Activated naive CD4-positive, alpha-beta T cell treated with anti-CD3 and anti-CD28 coated beads for 36 hours (primary cell): ENCODE data around the gene CERS5. TPM values are rescaled to one million over a fixed set of nuclear protein-coding genes. Genes with fewer than 3 reads are reported as not detected.

Experiments used
- CTCF ChIA-PET: fragments of 350-600 bp; sonication (Branson Sonifier 250); formaldehyde crosslinking; loops from one replicate; lab custom pipeline; 2021; ENCODE audit warnings: antibody characterized with exemption; lab: Charles Lee
- DNase-seq: peaks from one replicate; pipeline ENCODE4 v3.0.0-alpha.2; 2020
- H3K27ac Mint-ChIP-seq: one replicate; pipeline ENCODE4 v1.8.0; 2021; ENCODE audit warnings: mild to moderate bottlenecking, mixed read lengths
- H3K27me3 Mint-ChIP-seq: one replicate; pipeline ENCODE4 v1.8.0; 2021; ENCODE audit warnings: low read depth, mixed read lengths
- H3K36me3 Mint-ChIP-seq: one replicate; pipeline ENCODE4 v1.8.0; 2021; ENCODE audit warnings: low read depth, mixed read lengths
- H3K4me1 Mint-ChIP-seq: one replicate; pipeline ENCODE4 v1.8.0; 2021; ENCODE audit warnings: low read depth, mixed read lengths
- H3K4me3 Mint-ChIP-seq: one replicate; pipeline ENCODE4 v1.8.0; 2021; ENCODE audit warnings: mild to moderate bottlenecking, moderate library complexity, mixed read lengths
- H3K9me3 Mint-ChIP-seq: one replicate; pipeline ENCODE4 v1.8.0; 2021; ENCODE audit warnings: mixed read lengths
- intact Hi-C: fragments of 100-400 bp; cut with micrococcal nuclease; formaldehyde crosslinking; loops from one replicate; pipeline ENCODE4 v1.15.1; 2023
- total RNA-seq, 2 experiments: library from RNA; stranded (reverse); gene quantifications; one replicate each; pipeline ENCODE4 v1.2.3, GENCODE V29; 2021

Gene CERS5
- total RNA-seq, 2 experiments from 2014 or later: 32.6 to 33.6 TPM

DNA sequence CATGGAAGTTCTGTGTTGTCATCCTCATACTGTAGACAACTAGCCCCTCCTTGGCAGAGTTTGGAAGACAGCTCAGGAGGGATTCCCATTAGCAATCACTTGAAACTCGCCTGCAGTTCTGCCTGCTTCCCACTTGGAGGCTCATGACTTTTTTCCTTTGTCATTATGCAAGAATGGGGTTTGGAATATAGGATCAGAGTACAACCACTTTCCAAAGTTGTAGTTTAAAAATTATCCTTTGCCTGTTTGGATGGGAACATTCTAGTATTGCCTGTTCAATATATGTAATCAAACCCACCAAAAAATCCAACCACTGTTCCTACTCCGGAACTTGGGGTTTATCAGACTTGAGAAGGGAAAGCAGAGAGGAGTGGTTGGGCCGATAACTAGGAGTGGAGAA, 65.5 kb downstream of the CERS5 start:
- peaks cover 2% of the 10 kb centered on the region for H3K4me1 Mint-ChIP-seq
- no peak overlapping the region for H3K4me3 Mint-ChIP-seq
- H3K27ac Mint-ChIP-seq: no peak overlapping the region
- H3K36me3 Mint-ChIP-seq: peaks cover 12% of the 10 kb centered on the region
- intact Hi-C loops: no loop called here
- no peak for DNase-seq
- H3K27me3 Mint-ChIP-seq: no peaks in the 10 kb centered on the region
- CTCF ChIA-PET: interaction anchor here (4.0 kb wide), 1 partner anchor 10 kb away, joined by 24 read pairs; the partner anchor contains the start of gene COX14
- no peaks in the 10 kb centered on the region for H3K9me3 Mint-ChIP-seq

DNA sequence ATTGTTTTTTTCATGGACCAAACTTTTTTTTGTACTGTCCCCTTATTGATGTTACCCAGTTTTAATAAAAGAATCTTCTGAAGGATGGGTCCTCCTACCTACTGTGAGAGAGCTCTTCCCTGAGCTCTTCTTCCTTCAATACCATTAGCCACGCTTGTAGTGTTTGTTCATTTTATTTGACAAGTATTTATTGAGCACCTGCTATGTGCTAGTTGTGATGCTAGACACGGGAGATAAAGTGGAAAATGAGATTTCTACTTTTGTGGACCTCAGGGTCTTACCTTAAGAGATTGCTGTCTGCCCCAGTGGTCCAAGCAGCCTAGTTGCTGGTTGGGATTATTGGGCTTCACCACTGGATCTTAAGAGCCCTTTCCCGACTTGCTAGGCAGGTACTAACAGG, 66.6 kb downstream of the CERS5 start:
- Mint-ChIP-seq H3K4me1 (peaks cover 2% of the 10 kb centered on the region), H3K27ac (no peak overlapping the region), H3K27me3 (no peaks in the 10 kb centered on the region), H3K9me3 (no peaks in the 10 kb centered on the region), H3K36me3 (peaks cover 23% of the 10 kb centered on the region), H3K4me3 (no peak overlapping the region)
- intact Hi-C loops: no loop called here
- no peak for DNase-seq
- CTCF ChIA-PET: interaction anchor here (0.8 to 4.0 kb wide), 3 partner anchors 11 to 106 kb away, joined by 3 to 24 read pairs (median 3); partner anchors contain the start of gene COX14

DNA sequence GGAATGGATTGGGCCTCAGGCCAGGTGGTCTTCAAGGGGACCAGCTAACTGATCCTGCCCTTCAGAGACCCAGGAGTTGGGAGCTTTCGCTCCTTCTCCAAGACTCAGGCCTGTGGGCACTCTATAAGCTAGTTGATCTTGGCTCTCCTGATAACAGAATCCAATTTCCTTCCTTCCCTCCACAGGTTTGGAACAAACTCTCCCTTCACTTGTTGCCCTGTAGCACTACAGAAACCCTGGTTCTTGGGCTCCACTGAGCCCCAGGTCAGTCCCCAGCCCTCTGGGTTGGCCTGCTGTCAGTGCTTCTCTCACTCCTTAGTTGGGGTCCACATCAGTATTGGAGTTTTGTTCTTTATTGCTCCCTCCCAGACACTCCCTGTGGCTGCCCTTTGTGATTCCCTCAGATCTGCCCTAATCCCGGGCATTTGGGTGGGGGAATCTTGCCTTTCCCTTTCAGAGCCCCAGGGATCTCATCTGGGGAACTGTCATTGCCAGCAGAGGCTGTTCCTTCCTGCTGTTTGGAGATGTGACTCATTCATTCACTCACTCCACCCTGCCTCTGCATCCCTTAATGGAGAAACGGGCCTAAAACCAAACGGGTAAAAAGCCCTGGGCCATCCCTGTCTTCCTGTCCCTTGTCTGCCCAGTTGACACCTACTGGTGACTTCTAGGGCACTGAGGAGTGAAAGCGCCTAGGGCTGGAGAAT, 67.7 kb downstream of the CERS5 start:
- Mint-ChIP-seq H3K4me3 (no peak overlapping the region), H3K27me3 (no peaks in the 10 kb centered on the region), H3K36me3 (peaks cover 30% of the 10 kb centered on the region), H3K9me3 (no peaks in the 10 kb centered on the region), H3K27ac (no peak overlapping the region), H3K4me1 (peaks cover 2% of the 10 kb centered on the region)
- no peak for DNase-seq
- intact Hi-C loops: no loop called here
- CTCF ChIA-PET: interaction anchor here (0.6 to 4.0 kb wide), 2 partner anchors 12 to 23 kb away, joined by 5 to 24 read pairs; partner anchors contain the start of gene COX14

DNA sequence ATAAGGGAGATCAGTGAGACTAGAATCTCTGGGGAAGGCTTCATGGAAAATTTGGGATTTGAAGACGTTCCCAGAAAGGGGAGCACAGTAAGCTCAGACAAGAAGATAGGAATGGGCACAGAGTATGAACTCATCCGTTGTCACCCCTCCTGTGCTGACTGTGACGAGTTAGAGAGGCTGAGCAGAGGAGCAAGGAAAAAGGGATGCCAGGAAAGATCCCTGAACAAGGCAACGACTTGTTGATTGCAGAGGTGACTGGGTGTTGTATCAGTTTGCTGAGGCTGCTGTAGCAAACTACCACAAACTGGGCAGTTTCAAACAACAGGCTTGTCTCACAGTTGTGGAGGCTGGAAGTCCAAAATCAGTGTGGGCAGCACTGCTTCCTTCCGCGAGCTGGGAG, 69.2 kb downstream of the CERS5 start:
- Mint-ChIP-seq H3K27me3 (no peaks in the 10 kb centered on the region), H3K9me3 (no peaks in the 10 kb centered on the region), H3K4me1 (no peaks in the 10 kb centered on the region), H3K36me3 (peaks cover 35% of the 10 kb centered on the region), H3K4me3 (no peak overlapping the region), H3K27ac (no peak overlapping the region)
- intact Hi-C loops: no loop called here
- DNase-seq: no peak
- CTCF ChIA-PET: interaction anchor here (1.0 to 3.5 kb wide), 2 partner anchors 13 to 83 kb away, joined by 3 to 16 read pairs; partner anchors contain the start of gene COX14

DNA sequence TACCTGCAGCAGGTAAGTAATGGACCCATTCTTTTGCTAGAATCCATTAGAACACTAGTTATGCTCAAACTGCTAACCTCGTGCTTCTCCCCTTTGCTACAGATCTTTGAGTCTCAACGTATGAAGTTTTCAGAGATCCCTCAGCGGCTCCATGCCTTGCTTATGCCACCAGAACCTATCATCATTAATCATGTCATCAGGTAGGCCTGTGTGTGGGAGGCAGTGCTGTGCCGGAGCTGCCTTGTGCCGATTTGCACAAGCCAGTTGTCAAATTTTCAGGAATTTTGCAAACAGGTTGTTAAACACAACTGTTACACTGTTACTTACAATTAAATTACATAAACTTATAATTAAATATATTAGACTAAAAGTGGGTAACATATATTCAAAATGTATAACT, 76.8 kb downstream of the CERS5 start:
- DNase-seq: no peak
- intact Hi-C loops: no loop called here
- Mint-ChIP-seq H3K4me1 (peaks cover 34% of the 10 kb centered on the region), H3K27ac (no peak overlapping the region), H3K27me3 (no peaks in the 10 kb centered on the region), H3K9me3 (no peaks in the 10 kb centered on the region), H3K36me3 (peaks cover 33% of the 10 kb centered on the region), H3K4me3 (no peak overlapping the region)
- CTCF ChIA-PET: interaction anchor here (0.6 to 5.6 kb wide), 12 partner anchors 10 to 343 kb away, joined by 3 to 60 read pairs (median 4); partner anchors contain the start of genes CERS5 and COX14

DNA sequence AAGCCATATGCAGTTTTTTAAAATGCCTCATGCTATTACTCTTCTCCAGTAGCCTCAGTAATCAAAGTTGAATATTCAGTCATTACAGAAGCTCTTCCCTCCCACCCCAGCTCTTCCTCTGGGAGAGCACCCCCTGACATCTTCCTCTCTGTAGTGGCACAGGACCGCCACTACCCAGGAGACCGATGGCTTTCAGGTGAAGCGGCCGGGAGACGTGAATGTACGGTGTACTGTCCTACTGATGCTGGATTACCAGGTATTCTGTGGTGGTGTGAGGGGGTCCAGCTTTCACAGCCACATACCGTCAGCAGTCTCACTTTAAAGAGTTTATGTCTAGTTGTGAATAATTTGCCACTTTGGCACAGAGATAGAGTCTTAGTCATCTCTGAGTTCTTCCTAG, 77.4 kb downstream of the CERS5 start:
- Mint-ChIP-seq H3K9me3 (no peaks in the 10 kb centered on the region), H3K27me3 (no peaks in the 10 kb centered on the region), H3K27ac (no peak overlapping the region), H3K36me3 (peaks cover 28% of the 10 kb centered on the region), H3K4me3 (no peak overlapping the region), H3K4me1 (peaks cover 34% of the 10 kb centered on the region)
- CTCF ChIA-PET: interaction anchor here (0.6 to 5.6 kb wide), 19 partner anchors 11 to 342 kb away, joined by 3 to 60 read pairs (median 3); partner anchors contain the start of genes CERS5, COX14 and GPD1
- intact Hi-C loops: loop anchor here (5.0 kb wide), 1 partner anchor 43 kb away; no protein-coding TSS in a partner anchor
- no peak for DNase-seq

DNA sequence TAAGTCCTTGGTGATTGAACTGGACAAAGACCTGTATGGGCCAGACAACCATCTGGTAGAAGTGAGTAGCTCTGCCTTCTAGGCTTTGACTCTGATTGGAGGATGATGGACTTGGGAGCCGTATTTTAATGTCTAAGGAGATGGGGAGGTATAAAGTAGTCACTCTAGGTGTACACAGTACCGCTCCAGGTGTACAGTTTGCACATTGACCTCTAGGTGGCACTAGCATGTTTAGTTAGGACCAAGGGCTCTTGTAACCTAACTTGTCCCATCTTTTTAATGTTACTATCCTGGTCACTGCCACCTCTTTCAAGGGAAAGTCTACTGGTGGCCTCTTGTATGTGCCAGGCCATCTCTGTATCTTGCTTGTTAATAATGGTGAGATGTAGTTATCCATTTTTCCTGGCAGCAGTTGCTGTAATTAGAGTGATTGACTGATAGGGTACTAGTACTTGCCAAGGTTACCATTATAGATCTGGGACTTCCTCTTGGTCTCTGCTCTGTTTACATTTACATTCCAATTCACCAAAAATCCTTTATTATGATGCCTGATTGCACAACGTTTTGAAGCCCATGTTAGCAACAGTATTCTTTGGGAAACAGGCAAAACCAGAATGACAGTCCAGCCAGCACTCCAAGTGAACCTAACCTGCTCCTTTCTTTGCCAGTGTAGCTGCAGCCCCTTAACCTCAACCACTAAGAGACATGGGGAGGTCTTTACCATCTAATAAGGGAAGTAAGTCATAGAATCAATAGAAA, 78.4 kb downstream of the CERS5 start:
- CTCF ChIA-PET: interaction anchor here (0.7 to 5.6 kb wide), 21 partner anchors 8 to 271 kb away, joined by 3 to 60 read pairs (median 4); partner anchors contain the start of genes CERS5, COX14 and GPD1
- Mint-ChIP-seq H3K9me3 (no peaks in the 10 kb centered on the region), H3K27ac (peak overlapping the region; percentile 81), H3K27me3 (no peaks in the 10 kb centered on the region), H3K4me1 (peaks cover 37% of the 10 kb centered on the region), H3K4me3 (no peak overlapping the region), H3K36me3 (peaks cover 22% of the 10 kb centered on the region)
- intact Hi-C loops: loop anchor here (1.0 to 5.0 kb wide), 2 partner anchors 44 to 87 kb away; no protein-coding TSS in a partner anchor
- DNase-seq: peak; percentile 79

DNA sequence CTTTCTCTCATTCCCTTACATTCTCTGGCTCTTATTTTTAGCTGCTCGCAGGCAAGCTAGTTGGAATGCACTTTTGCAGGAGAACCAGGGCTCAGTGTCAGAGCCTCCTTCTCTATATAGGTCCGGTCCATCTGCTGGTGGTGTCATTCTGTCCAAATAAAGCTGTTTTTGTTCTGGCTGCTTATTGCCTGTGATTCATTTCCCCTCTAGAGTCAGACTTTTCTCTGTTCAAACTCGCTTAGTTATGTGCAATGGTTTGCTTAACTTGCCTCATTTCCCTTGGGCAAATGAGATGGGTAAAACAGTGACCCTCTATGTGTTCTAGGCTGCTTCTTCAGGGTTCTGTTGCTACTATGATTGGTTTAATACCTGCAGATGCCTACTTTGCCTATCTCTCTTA, 79.2 kb downstream of the CERS5 start:
- H3K9me3 Mint-ChIP-seq: no peaks in the 10 kb centered on the region
- CTCF ChIA-PET: interaction anchor here (0.7 to 5.6 kb wide), 19 partner anchors 8 to 272 kb away, joined by 3 to 60 read pairs (median 4); partner anchors contain the start of genes CERS5, COX14 and GPD1
- H3K27ac Mint-ChIP-seq: peak overlapping the region; percentile 81
- DNase-seq: no peak
- intact Hi-C loops: loop anchor here (1.0 to 5.0 kb wide), 2 partner anchors 44 to 87 kb away; no protein-coding TSS in a partner anchor
- H3K27me3 Mint-ChIP-seq: no peaks in the 10 kb centered on the region
- peak overlapping the region; percentile 37 for H3K4me3 Mint-ChIP-seq
- peaks cover 22% of the 10 kb centered on the region for H3K36me3 Mint-ChIP-seq
- H3K4me1 Mint-ChIP-seq: peaks cover 40% of the 10 kb centered on the region

DNA sequence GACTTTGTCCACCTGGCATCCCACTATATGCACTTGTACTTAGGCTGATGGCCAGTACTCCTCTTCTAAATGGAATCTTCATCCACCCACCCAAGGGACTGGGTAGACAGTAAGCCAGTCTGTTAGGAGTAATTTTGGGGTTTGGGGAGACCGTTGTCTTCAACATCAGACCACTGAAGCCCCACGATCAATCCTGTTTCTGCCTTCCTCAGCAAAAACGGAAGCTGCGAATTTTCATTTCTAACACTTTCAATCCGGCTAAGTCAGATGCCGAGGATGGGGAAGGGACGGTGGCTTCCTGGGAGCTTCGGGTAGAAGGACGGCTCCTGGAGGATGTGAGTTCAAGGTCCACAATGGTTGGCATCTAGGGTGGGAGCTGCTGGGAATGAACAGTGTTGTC, 80.0 kb downstream of the CERS5 start:
- intact Hi-C loops: loop anchor here (5.0 kb wide), 1 partner anchor 45 kb away; no protein-coding TSS in a partner anchor
- Mint-ChIP-seq H3K27me3 (no peaks in the 10 kb centered on the region), H3K4me1 (peaks cover 40% of the 10 kb centered on the region), H3K36me3 (peaks cover 22% of the 10 kb centered on the region), H3K4me3 (no peak overlapping the region), H3K9me3 (no peaks in the 10 kb centered on the region), H3K27ac (peak overlapping the region; percentile 81)
- CTCF ChIA-PET: interaction anchor here (0.6 to 5.6 kb wide), 13 partner anchors 17 to 272 kb away, joined by 3 to 60 read pairs (median 4); partner anchors contain the start of genes CERS5 and COX14
- DNase-seq: no peak

DNA sequence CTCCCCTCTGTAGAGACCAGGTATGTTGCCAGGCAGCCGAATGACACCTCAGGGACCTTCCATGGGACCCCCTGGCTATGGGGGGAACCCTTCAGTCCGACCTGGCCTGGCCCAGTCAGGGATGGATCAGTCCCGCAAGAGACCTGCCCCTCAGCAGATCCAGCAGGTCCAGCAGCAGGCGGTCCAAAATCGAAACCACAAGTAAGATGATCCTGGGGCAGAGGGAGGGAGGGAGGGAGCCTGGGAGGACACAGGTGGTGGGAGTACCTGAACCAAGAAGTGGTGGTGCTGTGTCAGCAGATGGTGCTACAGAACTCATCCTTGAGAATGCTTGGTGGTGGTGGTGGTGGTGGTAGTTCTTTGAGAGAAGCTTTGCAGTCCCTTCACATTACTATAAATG, 81.0 kb downstream of the CERS5 start:
- no peak for DNase-seq
- CTCF ChIA-PET: interaction anchor here (0.8 to 4.1 kb wide), 5 partner anchors 10 to 45 kb away, joined by 3 to 50 read pairs (median 8); partner anchors contain the start of gene COX14
- peaks cover 42% of the 10 kb centered on the region for H3K4me1 Mint-ChIP-seq

DNA sequence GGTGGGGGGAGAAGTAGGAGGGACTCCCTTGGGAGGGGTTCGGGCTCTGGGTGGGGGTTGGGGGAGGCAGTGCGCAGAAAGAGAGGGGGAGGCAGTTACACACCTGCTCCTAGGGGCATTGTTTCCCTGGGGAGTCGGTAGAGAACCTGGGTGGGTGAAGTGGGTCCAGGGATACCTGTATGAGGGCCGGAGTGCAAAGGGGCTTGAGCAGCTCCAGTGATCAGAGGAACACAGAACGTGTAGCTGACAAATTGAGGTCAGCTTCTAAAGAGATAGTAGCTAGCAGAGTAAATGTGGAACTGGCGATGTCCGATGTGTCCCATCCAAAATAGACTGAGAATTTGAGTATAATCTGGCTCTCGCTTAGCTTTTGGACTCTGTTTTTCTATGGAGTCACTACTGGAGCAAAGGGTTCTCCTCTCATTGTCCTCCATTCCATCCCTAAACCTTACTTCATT, 81.5 kb downstream of the CERS5 start:
- peaks cover 42% of the 10 kb centered on the region for H3K4me1 Mint-ChIP-seq
- intact Hi-C loops: loop anchor here (1.0 to 5.0 kb wide), 3 partner anchors 26 to 82 kb away; partner anchors contain the start of gene CERS5
- DNase-seq: no peak
- no peaks in the 10 kb centered on the region for H3K27me3 Mint-ChIP-seq
- H3K4me3 Mint-ChIP-seq: peak overlapping the region; percentile 89
- no peaks in the 10 kb centered on the region for H3K9me3 Mint-ChIP-seq
- H3K36me3 Mint-ChIP-seq: peaks cover 13% of the 10 kb centered on the region
- CTCF ChIA-PET: interaction anchor here (0.8 to 6.3 kb wide), 9 partner anchors 9 to 140 kb away, joined by 3 to 50 read pairs (median 8); partner anchors contain the start of gene COX14
- H3K27ac Mint-ChIP-seq: peak overlapping the region; percentile 81

More for the DNA sequence above, 81.0 kb downstream of the CERS5 start:
- H3K27me3 Mint-ChIP-seq: no peaks in the 10 kb centered on the region
- H3K9me3 Mint-ChIP-seq: no peaks in the 10 kb centered on the region
- H3K36me3 Mint-ChIP-seq: peaks cover 15% of the 10 kb centered on the region
- intact Hi-C loops: loop anchor here (5.0 kb wide), 1 partner anchor 46 kb away; no protein-coding TSS in a partner anchor
- H3K4me3 Mint-ChIP-seq: peak overlapping the region; percentile 89
- peak overlapping the region; percentile 81 for H3K27ac Mint-ChIP-seq
